ENCODE data around the gene AFM.

Gene AFM

DNA sequence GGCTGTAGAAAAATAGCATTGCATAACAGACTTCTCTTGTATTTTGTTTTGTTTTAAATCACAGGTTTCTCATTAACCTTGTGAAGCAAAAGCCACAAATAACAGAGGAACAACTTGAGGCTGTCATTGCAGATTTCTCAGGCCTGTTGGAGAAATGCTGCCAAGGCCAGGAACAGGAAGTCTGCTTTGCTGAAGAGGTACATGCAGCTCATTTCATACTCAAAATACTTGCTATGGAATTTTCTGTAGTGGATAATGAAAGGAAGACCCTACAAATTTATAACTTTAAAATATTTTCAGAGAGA is 27.9 kb upstream of the AFM start:
- no peak for TF ChIP-seq JUND (IDR thresholded peaks at IDR 0.05; ENCODE audit: low read depth)
- in situ Hi-C loops (cut with HindIII; ENCODE audit: low pct_unique_long_range_greater_than_20kb, low sequenced_read_pairs): no loop called here
- DNase-seq (ENCODE audit: low read depth in 1 of 2, low spot score in 1 of 2): no peak

DNA sequence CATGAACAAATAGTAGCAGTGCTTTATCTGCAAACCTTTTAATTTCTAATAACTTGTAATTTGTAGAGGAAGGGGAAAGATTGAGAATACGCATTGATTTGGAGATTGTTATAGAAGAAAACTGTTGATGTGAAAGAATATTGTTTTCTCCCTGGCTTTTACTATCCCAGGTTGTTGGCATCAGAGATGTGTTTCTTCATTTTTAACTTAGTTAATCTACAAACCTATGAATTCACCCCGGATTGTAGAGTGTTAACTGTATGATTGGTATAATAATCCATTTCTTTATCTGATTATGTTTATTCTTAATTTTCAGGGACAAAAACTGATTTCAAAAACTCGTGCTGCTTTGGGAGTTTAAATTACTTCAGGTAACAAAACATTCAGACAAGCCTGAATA is 26.6 kb upstream of the AFM start:
- in situ Hi-C loops (cut with HindIII; ENCODE audit: low pct_unique_long_range_greater_than_20kb, low sequenced_read_pairs): no loop called here
- no peak for TF ChIP-seq JUND (IDR thresholded peaks at IDR 0.05; ENCODE audit: low read depth)
- no peak for DNase-seq (ENCODE audit: low read depth in 1 of 2, low spot score in 1 of 2)

DNA sequence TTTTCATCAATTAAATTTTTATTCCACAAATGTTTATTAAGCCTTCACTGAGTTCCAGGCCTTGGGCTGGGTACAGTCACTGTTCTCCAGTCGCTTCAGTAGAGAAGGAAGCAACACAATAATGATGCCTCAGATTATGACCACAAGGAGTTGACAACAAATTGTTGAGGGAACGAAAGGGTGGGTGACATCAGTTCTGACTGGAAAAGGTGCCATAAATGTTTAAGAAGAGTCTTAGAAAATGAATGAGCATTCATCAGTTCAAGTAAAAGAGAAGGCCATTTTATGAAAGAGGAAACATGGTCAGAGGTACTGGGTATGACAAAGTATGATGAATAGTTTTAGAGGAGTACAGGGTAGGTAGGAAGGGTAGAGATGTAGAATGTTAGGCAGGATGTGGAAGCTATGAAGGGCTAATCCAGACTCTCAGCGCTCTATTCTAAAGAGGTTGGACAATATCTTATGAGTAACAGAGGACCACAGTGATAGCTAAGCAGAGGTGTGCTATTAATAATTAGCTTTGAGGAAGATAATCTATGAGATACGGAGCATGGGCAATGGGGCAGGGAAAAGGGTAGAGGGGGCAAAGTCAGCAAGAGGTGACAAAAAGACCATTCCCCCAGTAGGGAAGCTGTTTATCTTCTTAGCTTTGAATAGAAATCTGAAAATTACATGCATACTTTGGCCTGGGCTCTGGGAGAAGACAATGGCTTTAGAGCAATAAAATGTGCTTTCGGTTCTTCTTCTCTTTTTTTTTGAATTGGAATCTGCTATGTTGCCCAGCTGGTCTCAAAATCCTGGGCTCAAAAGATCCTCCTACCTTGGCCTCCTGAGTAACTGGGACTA is 25.1 kb upstream of the AFM start:
- no peak for DNase-seq (ENCODE audit: low read depth in 1 of 2, low spot score in 1 of 2)
- TF ChIP-seq JUND (IDR thresholded peaks at IDR 0.05; ENCODE audit: low read depth): no peak
- in situ Hi-C loops (cut with HindIII; ENCODE audit: low pct_unique_long_range_greater_than_20kb, low sequenced_read_pairs): no loop called here

DNA sequence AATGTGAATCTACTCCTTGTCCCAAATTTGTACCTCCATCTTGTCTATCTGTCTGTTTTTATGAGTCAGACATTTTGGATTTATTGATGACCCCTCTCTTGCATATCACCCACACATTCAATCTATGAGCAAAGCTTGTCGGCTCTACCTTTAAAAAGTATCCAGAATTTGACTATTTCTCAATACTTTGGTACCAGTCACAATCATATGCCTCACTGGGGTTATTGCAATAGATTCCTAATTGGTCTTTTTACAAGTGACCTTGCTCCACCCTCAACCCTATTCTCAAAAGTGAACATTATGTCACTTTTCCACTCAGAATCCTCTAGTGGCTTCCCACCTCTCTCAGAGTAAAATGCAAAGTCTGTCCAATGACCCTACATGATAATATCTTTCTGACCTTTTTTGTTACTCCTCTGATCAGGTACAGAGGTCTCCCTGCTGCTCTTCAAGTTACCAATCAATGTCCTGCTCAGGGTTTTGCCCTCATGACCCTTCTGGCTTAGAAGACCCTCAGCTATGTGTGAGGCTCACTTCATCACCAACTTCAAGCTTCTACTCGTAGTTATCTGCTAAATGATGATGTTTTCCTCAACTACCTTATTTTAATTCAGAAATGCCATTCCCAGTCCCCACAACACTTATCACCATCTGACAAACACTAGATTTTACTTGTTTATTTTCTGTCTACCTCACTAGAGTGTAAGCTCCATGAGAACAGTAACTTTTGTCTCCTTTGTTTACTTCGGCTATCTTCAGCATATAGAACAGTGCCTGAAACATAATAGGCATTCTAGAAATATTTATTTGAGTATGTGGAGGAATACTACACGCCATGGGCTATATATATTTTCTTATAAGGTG is 23.1 kb upstream of the AFM start:
- no peak for DNase-seq (ENCODE audit: low read depth in 1 of 2, low spot score in 1 of 2)
- TF ChIP-seq JUND (IDR thresholded peaks at IDR 0.05; ENCODE audit: low read depth): no peak
- in situ Hi-C loops (cut with HindIII; ENCODE audit: low pct_unique_long_range_greater_than_20kb, low sequenced_read_pairs): no loop called here

DNA sequence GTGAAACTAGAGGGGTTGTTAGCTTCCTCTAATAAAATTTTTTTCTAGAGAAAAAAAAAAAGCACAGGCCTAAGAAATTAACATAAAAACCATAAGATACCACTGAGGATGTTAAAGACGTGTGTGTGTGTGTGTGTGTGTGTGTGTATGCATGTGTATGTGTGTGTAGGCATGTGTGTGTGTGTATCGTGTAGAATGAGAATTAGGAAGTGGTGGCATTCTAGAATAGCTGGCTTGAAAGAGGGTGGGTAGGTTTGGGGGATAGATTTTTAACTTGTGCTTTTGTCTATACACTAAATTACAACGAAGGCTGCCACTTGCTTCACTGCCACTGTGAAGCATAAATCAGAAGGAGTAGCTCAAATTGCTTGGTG is 22.5 kb upstream of the AFM start:
- in situ Hi-C loops (cut with HindIII; ENCODE audit: low pct_unique_long_range_greater_than_20kb, low sequenced_read_pairs): no loop called here
- no peak for TF ChIP-seq JUND (IDR thresholded peaks at IDR 0.05; ENCODE audit: low read depth)
- DNase-seq (ENCODE audit: low read depth in 1 of 2, low spot score in 1 of 2): no peak

DNA sequence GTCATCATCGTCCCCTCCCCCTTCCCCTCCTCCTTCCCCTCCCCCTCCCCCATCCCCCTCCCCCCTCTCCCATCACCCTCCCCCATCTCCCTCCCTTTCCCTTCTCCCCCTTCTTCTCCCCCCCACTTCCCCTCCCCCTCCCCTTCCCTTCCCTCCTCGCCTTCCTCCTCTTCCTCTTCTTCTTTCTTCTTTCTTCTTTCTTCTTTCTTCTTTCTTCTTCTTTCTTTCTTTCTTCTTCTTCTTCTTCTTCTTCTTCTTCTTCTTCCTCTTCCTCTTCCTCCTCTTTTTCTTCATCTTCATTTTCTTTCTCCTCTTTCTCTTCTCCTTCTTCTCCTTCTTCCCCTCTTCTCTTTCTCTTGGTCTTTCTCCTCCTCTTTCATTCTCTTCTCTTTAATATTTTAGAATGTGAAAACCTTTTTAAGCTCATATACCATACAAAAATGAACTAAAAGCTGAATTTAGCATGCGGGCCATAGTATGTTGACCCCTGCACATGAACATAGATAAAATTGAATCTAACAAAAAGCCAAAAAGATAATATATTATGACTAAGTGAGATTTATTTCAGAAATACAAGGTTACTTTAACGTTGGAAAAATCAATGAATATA is 20.5 kb upstream of the AFM start:
- in situ Hi-C loops (cut with HindIII; ENCODE audit: low pct_unique_long_range_greater_than_20kb, low sequenced_read_pairs): no loop called here
- TF ChIP-seq JUND (IDR thresholded peaks at IDR 0.05; ENCODE audit: low read depth): no peak
- no peak for DNase-seq (ENCODE audit: low read depth in 1 of 2, low spot score in 1 of 2)

DNA sequence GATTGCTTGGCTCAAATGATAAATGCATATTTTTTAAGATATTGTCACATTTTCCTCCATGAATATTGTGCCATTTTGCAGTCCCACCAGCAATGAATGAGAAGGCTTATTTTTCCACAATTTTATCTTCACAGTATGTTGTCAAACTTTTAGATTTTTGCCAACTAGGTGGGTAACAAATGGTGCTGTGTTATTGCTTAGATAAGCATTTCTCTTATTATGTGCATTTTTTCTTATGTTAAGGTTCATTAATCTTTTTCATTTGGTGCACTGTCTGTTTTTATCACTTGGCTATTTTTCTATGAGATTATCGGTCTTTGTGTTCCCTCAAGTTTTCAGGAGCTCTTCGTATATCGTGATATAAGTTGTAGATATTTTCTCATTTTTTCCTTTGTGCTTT is 13.4 kb upstream of the AFM start:
- TF ChIP-seq JUND (IDR thresholded peaks at IDR 0.05; ENCODE audit: low read depth): no peak
- in situ Hi-C loops (cut with HindIII; ENCODE audit: low pct_unique_long_range_greater_than_20kb, low sequenced_read_pairs): no loop called here
- no peak for DNase-seq (ENCODE audit: low read depth in 1 of 2, low spot score in 1 of 2)

DNA sequence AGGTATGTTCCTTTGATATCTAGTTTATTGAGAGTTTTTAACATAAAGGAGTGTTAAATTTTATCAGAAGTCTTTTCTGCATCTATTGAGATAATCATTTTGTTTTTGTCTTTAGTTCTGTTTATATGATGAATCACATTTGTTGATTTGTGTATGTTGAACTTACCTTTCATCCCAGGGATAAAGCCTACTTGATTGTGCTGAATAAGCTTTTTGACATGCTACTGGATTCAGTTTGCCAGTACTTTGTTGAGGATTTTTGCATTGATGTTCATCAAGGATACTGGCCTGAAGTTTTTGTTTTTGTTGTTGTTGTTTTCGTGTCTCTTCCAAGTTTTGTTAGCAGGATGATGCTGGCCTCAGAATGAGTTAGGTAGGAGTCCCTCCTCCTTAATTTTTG is 10.8 kb upstream of the AFM start:
- in situ Hi-C loops (cut with HindIII; ENCODE audit: low pct_unique_long_range_greater_than_20kb, low sequenced_read_pairs): no loop called here
- no peak for TF ChIP-seq JUND (IDR thresholded peaks at IDR 0.05; ENCODE audit: low read depth)
- DNase-seq (ENCODE audit: low read depth in 1 of 2, low spot score in 1 of 2): no peak

DNA sequence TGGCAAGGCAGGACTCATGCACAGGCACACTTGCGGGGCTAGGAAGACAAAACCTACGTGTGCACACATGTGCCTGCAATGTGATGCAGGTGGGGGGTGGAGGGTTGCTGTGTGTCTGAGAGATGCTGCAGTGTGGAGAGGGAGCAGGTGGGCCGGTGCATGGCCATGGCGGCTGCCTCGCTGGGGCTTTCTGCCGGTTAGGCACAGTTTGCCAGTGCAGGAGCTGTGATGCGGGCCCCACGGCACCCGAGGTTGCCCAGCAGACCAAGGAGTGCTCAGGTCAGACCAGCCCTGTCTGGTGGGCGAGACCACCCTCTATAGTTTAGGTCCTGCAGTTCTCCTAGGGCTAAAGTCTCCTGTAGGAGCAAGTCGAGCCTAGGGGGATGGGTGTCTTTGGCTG is 4.4 kb upstream of the AFM start:
- no peak for DNase-seq (ENCODE audit: low read depth in 1 of 2, low spot score in 1 of 2)
- in situ Hi-C loops (cut with HindIII; ENCODE audit: low pct_unique_long_range_greater_than_20kb, low sequenced_read_pairs): no loop called here
- no peak for TF ChIP-seq JUND (IDR thresholded peaks at IDR 0.05; ENCODE audit: low read depth)

DNA sequence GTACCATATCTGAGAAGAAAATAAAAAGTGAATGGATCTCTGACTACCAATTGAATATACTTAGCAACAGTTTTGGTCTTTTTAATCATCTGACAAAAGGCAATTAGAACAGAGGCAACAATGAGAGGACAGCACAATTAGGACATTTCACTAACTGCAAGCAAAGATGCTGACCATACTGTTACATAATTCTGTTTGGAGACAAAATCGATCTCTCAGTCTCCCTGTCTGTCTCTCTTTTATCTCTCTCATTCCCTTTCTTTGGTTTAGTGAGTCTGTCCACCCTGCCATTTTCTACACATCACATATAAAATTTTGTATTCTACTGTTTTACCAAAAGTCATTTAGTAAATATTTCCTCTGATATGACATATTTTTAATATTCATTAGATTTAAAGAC is 2.2 kb upstream of the AFM start:
- in situ Hi-C loops (cut with HindIII; ENCODE audit: low pct_unique_long_range_greater_than_20kb, low sequenced_read_pairs): no loop called here
- DNase-seq (ENCODE audit: low read depth in 1 of 2, low spot score in 1 of 2): no peak
- TF ChIP-seq JUND (IDR thresholded peaks at IDR 0.05; ENCODE audit: low read depth): no peak

DNA sequence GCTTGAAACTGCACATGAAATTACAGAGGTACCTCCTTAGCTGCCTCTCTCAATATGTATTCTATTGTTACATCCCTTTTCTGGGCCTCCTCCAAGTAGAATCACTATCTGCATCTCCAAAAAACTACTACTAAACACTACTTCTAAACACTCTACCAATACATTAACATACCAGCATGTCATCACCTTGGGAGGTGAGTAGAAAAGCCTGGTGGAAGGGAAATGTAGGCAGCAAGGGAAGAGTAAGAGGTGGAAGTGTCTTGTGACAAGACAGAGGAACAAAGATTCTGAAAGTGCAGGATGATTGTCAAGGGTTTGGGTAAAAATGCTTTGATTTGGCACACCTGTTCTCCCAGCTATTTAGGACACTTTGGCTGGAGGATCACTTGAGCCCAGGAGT is 3.5 kb downstream of the AFM start:
- DNase-seq (ENCODE audit: low read depth in 1 of 2, low spot score in 1 of 2): no peak
- no peak for TF ChIP-seq JUND (IDR thresholded peaks at IDR 0.05; ENCODE audit: low read depth)
- in situ Hi-C loops (cut with HindIII; ENCODE audit: low pct_unique_long_range_greater_than_20kb, low sequenced_read_pairs): no loop called here

DNA sequence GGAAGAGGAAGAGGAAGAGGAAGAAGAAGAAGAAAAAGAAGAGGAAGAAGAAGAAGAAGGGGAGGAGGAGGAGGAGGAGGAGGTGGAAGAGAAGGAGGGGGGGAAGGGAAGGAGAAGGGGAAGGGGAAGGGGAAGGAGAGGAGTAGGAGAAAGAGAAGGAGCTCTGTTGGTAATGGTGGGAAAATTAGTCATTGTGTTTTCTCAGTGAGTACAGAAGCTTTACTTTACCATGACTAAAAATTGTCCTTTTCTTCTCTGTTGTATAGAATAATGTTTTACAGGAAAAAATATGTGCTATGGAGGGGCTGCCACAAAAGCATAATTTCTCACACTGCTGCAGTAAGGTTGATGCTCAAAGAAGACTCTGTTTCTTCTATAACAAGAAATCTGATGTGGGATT is 4.1 kb downstream of the AFM start:
- TF ChIP-seq JUND (IDR thresholded peaks at IDR 0.05; ENCODE audit: low read depth): no peak
- in situ Hi-C loops (cut with HindIII; ENCODE audit: low pct_unique_long_range_greater_than_20kb, low sequenced_read_pairs): no loop called here
- no peak for DNase-seq (ENCODE audit: low read depth in 1 of 2, low spot score in 1 of 2)

DNA sequence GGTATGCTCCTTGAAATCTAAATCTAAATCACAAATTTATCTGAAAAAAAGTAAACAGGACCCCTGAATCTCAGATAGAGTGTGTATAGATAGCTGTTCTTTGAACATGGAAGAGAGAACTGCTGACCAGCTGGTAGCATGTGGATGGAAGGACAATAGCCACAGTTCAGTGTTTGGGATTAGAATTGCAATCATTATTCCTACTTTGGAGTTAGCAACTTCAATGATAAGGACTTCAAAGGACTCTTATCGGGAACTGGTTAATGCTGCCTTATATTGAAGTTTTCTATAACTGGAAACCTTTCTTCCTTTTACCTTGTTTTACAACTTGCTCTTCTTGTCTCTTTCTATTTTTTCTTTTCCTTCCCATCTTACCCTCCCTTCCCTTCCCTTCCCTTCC is 5.0 kb downstream of the AFM start:
- no peak for DNase-seq (ENCODE audit: low read depth in 1 of 2, low spot score in 1 of 2)
- in situ Hi-C loops (cut with HindIII; ENCODE audit: low pct_unique_long_range_greater_than_20kb, low sequenced_read_pairs): no loop called here
- TF ChIP-seq JUND (IDR thresholded peaks at IDR 0.05; ENCODE audit: low read depth): no peak

All from T47D (cell line).